ENCODE results near the gene LITAF. TPM values are rescaled to one million over a fixed set of nuclear protein-coding genes. Genes with fewer than 3 reads are reported as not detected.
A peak's percentile ranks its signal among the peaks of the same experiment; 100 is the strongest.
"Not testable (repeated sequence)": the region's sequence is repeated elsewhere in the genome, so short reads cannot be mapped to it uniquely, and the experiment has no call there.

The LITAF gene
- total RNA-seq, 1 donor from 2014 or later = 281 TPM

DNA sequence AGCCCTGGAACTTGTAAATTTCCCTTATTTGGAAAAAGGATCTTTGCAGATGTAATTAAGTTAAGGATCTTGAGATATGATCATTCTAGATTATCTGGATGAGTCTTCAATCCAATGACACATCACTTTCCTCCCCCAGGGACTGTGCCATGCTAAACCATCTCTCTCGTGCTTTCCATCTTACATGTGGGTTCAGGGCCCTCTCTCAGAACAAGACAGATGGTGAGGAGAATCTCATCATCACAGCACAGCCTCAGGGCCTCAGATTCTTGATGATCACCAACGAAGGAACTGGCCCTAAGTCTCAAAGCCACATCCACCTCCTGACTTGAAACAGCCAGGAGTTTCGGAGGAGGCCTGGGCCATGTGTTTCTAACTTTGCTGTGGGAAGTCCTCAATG lies 78.7 kb downstream of the LITAF start:
- Histone ChIP-seq H3K4me3 (no peak overlapping the region), H3K36me3 (no peaks in the 10 kb centered on the region), H3K27ac (no peak overlapping the region), H3K27me3 (ENCODE audit: low read depth) (no peaks in the 10 kb centered on the region), H3K9me3 (no peaks in the 10 kb centered on the region), H3K4me1 (no peaks in the 10 kb centered on the region)
- TF ChIP-seq CTCF (IDR thresholded peaks at IDR 0.05) = no peak
- no peak for DNase-seq
- ATAC-seq = no peak
- intact Hi-C loops (cut with DNase I) = no loop called here

DNA sequence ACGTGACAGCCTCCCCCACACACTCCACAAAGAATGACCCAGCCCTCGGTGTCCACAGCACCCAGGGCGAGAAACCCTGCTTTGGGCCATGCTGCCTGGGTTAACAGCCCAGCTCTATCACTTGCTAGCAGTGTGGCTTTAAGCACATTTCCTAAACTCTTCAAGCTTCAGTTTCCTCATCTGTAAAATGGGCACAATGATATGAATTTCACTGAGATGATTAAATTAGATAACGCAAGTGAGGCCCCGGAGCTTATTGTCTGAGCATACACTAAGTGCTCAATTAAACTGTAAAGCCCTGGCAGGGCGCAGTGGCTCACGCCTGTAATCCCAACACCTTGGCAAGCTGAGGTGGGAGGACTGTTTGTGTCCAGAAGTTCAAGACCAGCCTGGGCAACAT lies 79.4 kb downstream of the LITAF start:
- no peaks in the 10 kb centered on the region for H3K4me1 ChIP-seq
- no peak for TF ChIP-seq CTCF (IDR thresholded peaks at IDR 0.05)
- no peak overlapping the region for H3K4me3 ChIP-seq
- H3K27ac ChIP-seq = no peak overlapping the region
- ATAC-seq = peak in 1 of 2 donors; percentile 6
- H3K9me3 ChIP-seq = no peaks in the 10 kb centered on the region
- no peaks in the 10 kb centered on the region for H3K27me3 ChIP-seq (ENCODE audit: low read depth)
- intact Hi-C loops (cut with DNase I) = no loop called here
- DNase-seq = no peak
- no peaks in the 10 kb centered on the region for H3K36me3 ChIP-seq

- Histone ChIP-seq H3K36me3 (no peaks in the 10 kb centered on the region), H3K9me3 (no peaks in the 10 kb centered on the region), H3K4me1 (no peaks in the 10 kb centered on the region), H3K27ac (no peak overlapping the region), H3K27me3 (ENCODE audit: low read depth) (no peaks in the 10 kb centered on the region), H3K4me3 (no peak overlapping the region)
- DNase-seq (no peak), ATAC-seq (peak; percentile 5 to 31)
- TF ChIP-seq CTCF (IDR thresholded peaks at IDR 0.05) = no peak
- intact Hi-C loops (cut with DNase I) = no loop called here
Observed at GRCh38 chr16:11506741-11507305, 79.9 kb downstream of the LITAF start.

DNA sequence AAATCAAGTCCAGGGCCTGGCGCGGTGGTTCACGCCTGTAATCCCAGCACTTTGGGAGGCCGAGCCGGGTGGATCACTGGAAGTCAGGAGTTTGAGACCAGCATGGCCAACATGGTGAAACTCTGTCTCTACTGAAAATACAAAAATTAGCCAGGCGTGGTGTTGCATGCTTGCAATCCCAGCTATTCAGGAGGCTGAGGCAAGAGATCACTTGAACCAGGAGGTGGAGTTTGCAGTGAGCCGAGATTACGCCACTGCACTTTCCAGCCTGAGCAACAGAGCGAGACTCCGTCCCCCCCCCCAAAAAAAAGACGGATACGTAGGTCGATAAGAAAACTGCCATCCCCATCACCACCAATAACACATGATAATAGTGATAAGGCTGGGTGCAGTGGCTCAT lies 82.5 kb downstream of the LITAF start:
- H3K27ac ChIP-seq; H3K4me1 ChIP-seq; H3K27me3 ChIP-seq (ENCODE audit: low read depth); DNase-seq; H3K36me3 ChIP-seq; intact Hi-C loops (cut with DNase I); H3K9me3 ChIP-seq; H3K4me3 ChIP-seq: not testable (repeated sequence)
- ATAC-seq = peak in 1 of 2 donors; percentile 40

DNA sequence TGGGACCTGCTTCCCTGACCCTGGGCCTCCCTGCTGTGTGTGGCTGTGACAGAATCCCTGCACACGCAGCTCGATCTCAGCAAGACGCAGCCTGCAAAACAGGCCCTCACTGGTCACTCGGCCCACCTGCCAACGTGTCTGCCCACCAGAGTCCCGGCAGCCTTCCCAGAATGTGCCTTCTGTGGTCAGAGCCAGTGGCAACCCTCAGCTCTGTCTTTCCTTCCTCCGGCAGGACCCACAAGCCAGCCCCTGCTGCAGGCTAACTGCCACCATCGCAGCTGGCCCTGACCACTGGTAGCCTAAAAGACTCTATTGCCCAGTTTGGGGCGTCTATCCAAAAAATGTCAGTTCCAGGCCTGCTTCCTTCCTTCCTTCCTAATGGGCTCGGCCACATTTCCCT lies 83.2 kb downstream of the LITAF start:
- no peaks in the 10 kb centered on the region for H3K27me3 ChIP-seq (ENCODE audit: low read depth)
- no peak for ATAC-seq
- H3K27ac ChIP-seq = no peak overlapping the region
- no peaks in the 10 kb centered on the region for H3K9me3 ChIP-seq
- H3K36me3 ChIP-seq = no peaks in the 10 kb centered on the region
- H3K4me3 ChIP-seq = no peak overlapping the region
- intact Hi-C loops (cut with DNase I) = no loop called here
- H3K4me1 ChIP-seq = no peaks in the 10 kb centered on the region
- no peak for DNase-seq
- no peak for TF ChIP-seq CTCF (IDR thresholded peaks at IDR 0.05)

GRCh38 chr16:11502239-11502638 lies 84.5 kb downstream of the LITAF start:
- Histone ChIP-seq H3K27ac (no peak overlapping the region), H3K9me3 (no peaks in the 10 kb centered on the region), H3K4me1 (peaks cover 8% of the 10 kb centered on the region), H3K27me3 (ENCODE audit: low read depth) (no peaks in the 10 kb centered on the region), H3K4me3 (no peak overlapping the region), H3K36me3 (no peaks in the 10 kb centered on the region)
- intact Hi-C loops (cut with DNase I) = no loop called here
- no peak for TF ChIP-seq CTCF (IDR thresholded peaks at IDR 0.05)
- ATAC-seq = no peak
- DNase-seq = no peak

Data from lower lobe of right lung (tissue), 2 donors.